ENCODE data around the gene FLT3LG.

- TF ChIP-seq CTCF (conservative IDR thresholded peaks at IDR 0.05; ENCODE audit: low read depth, low read length), result no peak
- TF ChIP-seq EZH2 (IDR thresholded peaks at IDR 0.05; ENCODE audit: borderline replicate concordance, low read depth, low read length, poor library complexity, severe bottlenecking), result no peak
Measured at GRCh38 chr19:49442771-49443365, 31.1 kb upstream of the FLT3LG start.
